Vagina (tissue), 2 donors: Measurements from ENCODE around the gene PPP1R3E. TPM values are rescaled to one million over a fixed set of nuclear protein-coding genes. Genes with fewer than 3 reads are reported as not detected.

ENCODE experiments used
- DNase-seq, 2 donors: peaks; one replicate each; pipeline ENCODE4 v3.0.0-alpha.2; 2017; ENCODE audit errors: extremely low spot score in 2 of 2
- H3K27ac ChIP-seq: fragments of 200-600 bp; sonication (generic); one replicate; pipeline ENCODE4 v1.5.1; 2019
- H3K27me3 ChIP-seq: fragments of 200-600 bp; sonication (generic); one replicate; pipeline ENCODE4 v1.5.1; 2019
- H3K36me3 ChIP-seq, 2 donors: fragments of 200-600 bp; sonication (generic); one replicate each; pipeline ENCODE4 v1.5.1; 2017 to 2019
- H3K4me1 ChIP-seq: fragments of 200-600 bp; sonication (generic); one replicate; pipeline ENCODE4 v1.5.1; 2019
- H3K4me3 ChIP-seq, 2 donors: fragments of 200-600 bp; sonication (generic); 1 replicate in 1 of 2; 2 replicates in 1 of 2; pipeline ENCODE4 v1.5.1; 2016 to 2019
- H3K9me3 ChIP-seq: fragments of 200-600 bp; sonication (generic); one replicate; pipeline ENCODE4 v1.5.1; 2019
- CTCF ChIP-seq, 3 experiments: fragments of 450-650 bp in 2 of 3; fragments of 200-600 bp in 1 of 3; sonication (generic) in 1 of 3; IDR thresholded peaks; one replicate each; pipeline ENCODE4 v1.5.1; 2017 to 2019; ENCODE audit warnings: antibody characterized with exemption in 3 of 3, mild to moderate bottlenecking in 2 of 3, moderate library complexity in 2 of 3
- POLR2A ChIP-seq, 2 donors: fragments of 450-650 bp; IDR thresholded peaks; one replicate each; pipeline ENCODE4 v1.6.1; 2017; ENCODE audit warnings: antibody characterized with exemption in 2 of 2, mild to moderate bottlenecking in 2 of 2, moderate library complexity in 2 of 2
- POLR2AphosphoS5 ChIP-seq, 2 donors: sonication (generic); formaldehyde crosslinking; IDR thresholded peaks; one replicate each; pipeline ENCODE4 v1.9.0; 2017; ENCODE audit warnings: antibody characterized with exemption in 2 of 2, mild to moderate bottlenecking in 2 of 2, low read depth in 1 of 2; ENCODE audit not compliant: insufficient read depth in 1 of 2
- intact Hi-C: fragments of 100-400 bp; cut with DNase I; formaldehyde crosslinking; loops from one replicate; pipeline ENCODE4 v1.15.1; 2023
- total RNA-seq: library from RNA; depleted of rRNA; stranded (reverse); fragments of >200 nt; gene quantifications from one replicate; pipeline ENCODE4 v1.2.3, GENCODE V29; 2016

Gene PPP1R3E
- total RNA-seq: 8.6 TPM

GRCh38 chr14:23302290-23303225, at the start of gene PPP1R3E:
TSS of gene PPP1R3E (minus strand) at chr14:23302859. CDS start at chr14:23302576, 283 bp downstream.
- H3K4me1 ChIP-seq: peaks cover 48% of the 10 kb centered on the region
- H3K4me3 ChIP-seq: peak within 1 kb of the TSS; percentile 71 to 73
- H3K27ac ChIP-seq: peak within 1 kb of the TSS; percentile 97
- H3K36me3 ChIP-seq: no peaks in the 10 kb centered on the region
- H3K27me3 ChIP-seq: no peaks in the 10 kb centered on the region
- peak in 1 of 2 donors; percentile 45 for TF ChIP-seq POLR2AphosphoS5 (IDR thresholded peaks at IDR 0.05; ENCODE audit: insufficient read depth in 1 of 2, low read depth in 1 of 2)
- no peak for TF ChIP-seq POLR2A (IDR thresholded peaks at IDR 0.05)
- no peak for DNase-seq
- intact Hi-C loops: no loop called here
- H3K9me3 ChIP-seq: no peaks in the 10 kb centered on the region

- H3K9me3 ChIP-seq: no peaks in the 10 kb centered on the region
- TF ChIP-seq CTCF (IDR thresholded peaks at IDR 0.05) (no peak), POLR2A (IDR thresholded peaks at IDR 0.05) (no peak), POLR2AphosphoS5 (IDR thresholded peaks at IDR 0.05; ENCODE audit: insufficient read depth in 1 of 2, low read depth in 1 of 2) (no peak)
- peaks cover 20% of the 10 kb centered on the region for H3K4me1 ChIP-seq
- peak overlapping the region; percentile 66 to 68 for H3K4me3 ChIP-seq
- H3K27me3 ChIP-seq: no peaks in the 10 kb centered on the region
- peak overlapping the region; percentile 76 for H3K27ac ChIP-seq
- H3K36me3 ChIP-seq: no peaks in the 10 kb centered on the region
- intact Hi-C loops: no loop called here
- peak in 1 of 2 donors; percentile 83 for DNase-seq
Observed at GRCh38 chr14:23351681-23352505, 49.2 kb upstream of the PPP1R3E start.

GRCh38 chr14:23349156-23349845, 46.6 kb upstream of the PPP1R3E start:
- no peak overlapping the region for H3K4me3 ChIP-seq
- TF ChIP-seq POLR2AphosphoS5 (IDR thresholded peaks at IDR 0.05; ENCODE audit: insufficient read depth in 1 of 2, low read depth in 1 of 2) (no peak), CTCF (IDR thresholded peaks at IDR 0.05) (no peak), POLR2A (IDR thresholded peaks at IDR 0.05) (no peak)
- intact Hi-C loops: no loop called here

GRCh38 chr14:23348297-23348655, 45.6 kb upstream of the PPP1R3E start:
- H3K4me1 ChIP-seq: peaks cover 19% of the 10 kb centered on the region
- no peak for TF ChIP-seq POLR2AphosphoS5 (IDR thresholded peaks at IDR 0.05; ENCODE audit: insufficient read depth in 1 of 2, low read depth in 1 of 2)
- H3K27ac ChIP-seq: no peak overlapping the region
- intact Hi-C loops: no loop called here
- no peaks in the 10 kb centered on the region for H3K27me3 ChIP-seq
- peak in 1 of 2 donors; percentile 70 for DNase-seq
- no peaks in the 10 kb centered on the region for H3K9me3 ChIP-seq
- no peak overlapping the region for H3K4me3 ChIP-seq
- H3K36me3 ChIP-seq: no peaks in the 10 kb centered on the region

More at GRCh38 chr14:23349156-23349845, 46.6 kb upstream of the PPP1R3E start:
- Histone ChIP-seq H3K27me3 (no peaks in the 10 kb centered on the region), H3K9me3 (no peaks in the 10 kb centered on the region), H3K27ac (no peak overlapping the region), H3K36me3 (no peaks in the 10 kb centered on the region), H3K4me1 (peaks cover 20% of the 10 kb centered on the region)
- peak in 1 of 2 donors; percentile 76 for DNase-seq

GRCh38 chr14:23347406-23348296, 45.0 kb upstream of the PPP1R3E start:
- H3K4me3 ChIP-seq: no peak overlapping the region
- H3K9me3 ChIP-seq: no peaks in the 10 kb centered on the region
- H3K4me1 ChIP-seq: peaks cover 13% of the 10 kb centered on the region
- H3K27ac ChIP-seq: no peak overlapping the region
- DNase-seq: no peak
- H3K27me3 ChIP-seq: no peaks in the 10 kb centered on the region
- no peaks in the 10 kb centered on the region for H3K36me3 ChIP-seq
- intact Hi-C loops: no loop called here
- TF ChIP-seq CTCF (IDR thresholded peaks at IDR 0.05) (no peak), POLR2AphosphoS5 (IDR thresholded peaks at IDR 0.05; ENCODE audit: insufficient read depth in 1 of 2, low read depth in 1 of 2) (no peak), POLR2A (IDR thresholded peaks at IDR 0.05) (no peak)
